ENCODE data around the gene BDH1.

BDH1 gene

GRCh38 chr3:197552198-197552597 is 3.6 kb downstream of the BDH1 start:
- in situ Hi-C loops (cut with HindIII; ENCODE audit: low sequenced_read_pairs): no loop called here

GRCh38 chr3:197550489-197550888 is 5.3 kb downstream of the BDH1 start:
- in situ Hi-C loops (cut with HindIII; ENCODE audit: low sequenced_read_pairs): no loop called here

- in situ Hi-C loops (cut with HindIII; ENCODE audit: low sequenced_read_pairs): no loop called here
These were observed 6.4 kb downstream of the BDH1 start for GRCh38 chr3:197549261-197549885.

GRCh38 chr3:197547306-197548011 is 8.3 kb downstream of the BDH1 start:
- in situ Hi-C loops (cut with HindIII; ENCODE audit: low sequenced_read_pairs): no loop called here

- in situ Hi-C loops (cut with HindIII; ENCODE audit: low sequenced_read_pairs): no loop called here
These were observed 9.3 kb downstream of the BDH1 start for GRCh38 chr3:197546307-197547085.

GRCh38 chr3:197545571-197545970 is 10.2 kb downstream of the BDH1 start:
- in situ Hi-C loops (cut with HindIII; ENCODE audit: low sequenced_read_pairs): no loop called here

- in situ Hi-C loops (cut with HindIII; ENCODE audit: low sequenced_read_pairs): no loop called here
These were observed 10.7 kb downstream of the BDH1 start for GRCh38 chr3:197545101-197545500.

- in situ Hi-C loops (cut with HindIII; ENCODE audit: low sequenced_read_pairs): no loop called here
These were observed 12.9 kb downstream of the BDH1 start for GRCh38 chr3:197542741-197543454.

GRCh38 chr3:197541756-197542539 is 13.8 kb downstream of the BDH1 start:
- in situ Hi-C loops (cut with HindIII; ENCODE audit: low sequenced_read_pairs): no loop called here

- in situ Hi-C loops (cut with HindIII; ENCODE audit: low sequenced_read_pairs): no loop called here
These were observed 14.8 kb downstream of the BDH1 start for GRCh38 chr3:197540961-197541377.

GRCh38 chr3:197539651-197540051 is 16.1 kb downstream of the BDH1 start:
- in situ Hi-C loops (cut with HindIII; ENCODE audit: low sequenced_read_pairs): no loop called here

- in situ Hi-C loops (cut with HindIII; ENCODE audit: low sequenced_read_pairs): loop anchor here (5.0 kb wide), 1 partner anchor 63 kb away; no protein-coding TSS in a partner anchor
These were observed 21.6 kb downstream of the BDH1 start for GRCh38 chr3:197533927-197534725.

GRCh38 chr3:197533396-197533795 is 22.4 kb downstream of the BDH1 start:
- in situ Hi-C loops (cut with HindIII; ENCODE audit: low sequenced_read_pairs): loop anchor here (5.0 kb wide), 1 partner anchor 64 kb away; no protein-coding TSS in a partner anchor

- in situ Hi-C loops (cut with HindIII; ENCODE audit: low sequenced_read_pairs): loop anchor here (5.0 kb wide), 1 partner anchor 65 kb away; no protein-coding TSS in a partner anchor
These were observed 23.4 kb downstream of the BDH1 start for GRCh38 chr3:197532388-197532787.

GRCh38 chr3:197528190-197528589 is 27.6 kb downstream of the BDH1 start:
- in situ Hi-C loops (cut with HindIII; ENCODE audit: low sequenced_read_pairs): no loop called here

GRCh38 chr3:197527569-197527968 is 28.2 kb downstream of the BDH1 start:
- in situ Hi-C loops (cut with HindIII; ENCODE audit: low sequenced_read_pairs): no loop called here

GRCh38 chr3:197525706-197526105 is 30.1 kb downstream of the BDH1 start:
- in situ Hi-C loops (cut with HindIII; ENCODE audit: low sequenced_read_pairs): no loop called here

GRCh38 chr3:197524128-197524527 is 31.6 kb downstream of the BDH1 start:
- in situ Hi-C loops (cut with HindIII; ENCODE audit: low sequenced_read_pairs): no loop called here

GRCh38 chr3:197523526-197523925 is 32.2 kb downstream of the BDH1 start:
- in situ Hi-C loops (cut with HindIII; ENCODE audit: low sequenced_read_pairs): no loop called here
